Cerebellar cortex (tissue), 1 donor: ENCODE measurements around the gene TMEM164.

Experiments
- DNase-seq: peaks from one replicate; pipeline ENCODE4 v3.0.0-alpha.2; 2015; ENCODE audit warnings: low spot score

Gene TMEM164

DNA sequence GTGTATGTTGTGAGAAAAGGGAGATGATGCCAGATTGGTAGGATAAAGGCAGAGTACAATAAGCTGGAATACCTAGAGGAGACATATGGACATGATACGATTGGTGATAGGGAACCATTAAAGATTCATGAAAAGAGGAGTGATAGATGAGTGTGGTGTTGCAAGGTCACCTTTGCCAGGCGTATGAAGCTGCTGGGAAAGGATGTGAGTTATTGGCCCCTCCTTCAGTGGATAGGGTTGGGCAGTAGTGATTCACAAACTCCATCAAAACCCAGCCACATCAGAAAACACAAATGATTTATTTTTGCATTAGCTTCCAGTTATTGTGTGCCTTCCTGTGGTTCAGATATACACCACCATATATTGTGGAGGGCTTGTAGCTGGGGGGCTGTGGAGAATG is 34.3 kb downstream of the TMEM164 start:
- no peak for DNase-seq

GRCh38 chrX:110038900-110039299 is 36.0 kb downstream of the TMEM164 start:
- DNase-seq: no peak

- DNase-seq: no peak
Observed at GRCh38 chrX:110041980-110042379, 39.1 kb downstream of the TMEM164 start.

DNA sequence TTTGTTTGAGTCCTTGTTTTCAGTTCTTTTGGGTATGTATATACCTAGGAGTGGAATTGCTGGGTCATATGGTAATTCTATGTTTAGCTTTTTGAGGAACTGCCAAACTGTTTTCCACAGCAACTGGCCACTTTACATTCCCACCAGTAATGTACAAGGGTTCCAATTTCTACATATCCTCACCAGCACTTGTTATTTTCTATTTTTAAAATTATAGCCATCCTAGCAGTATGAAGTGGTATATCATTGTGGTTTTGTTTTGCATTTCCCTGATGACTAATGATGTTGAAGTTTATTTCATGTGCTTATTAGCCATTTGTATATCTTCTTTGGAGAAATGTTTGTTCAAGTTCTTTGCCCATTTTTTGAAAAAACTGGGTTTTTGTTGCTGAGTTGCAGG is 39.6 kb downstream of the TMEM164 start:
- no peak for DNase-seq

DNA sequence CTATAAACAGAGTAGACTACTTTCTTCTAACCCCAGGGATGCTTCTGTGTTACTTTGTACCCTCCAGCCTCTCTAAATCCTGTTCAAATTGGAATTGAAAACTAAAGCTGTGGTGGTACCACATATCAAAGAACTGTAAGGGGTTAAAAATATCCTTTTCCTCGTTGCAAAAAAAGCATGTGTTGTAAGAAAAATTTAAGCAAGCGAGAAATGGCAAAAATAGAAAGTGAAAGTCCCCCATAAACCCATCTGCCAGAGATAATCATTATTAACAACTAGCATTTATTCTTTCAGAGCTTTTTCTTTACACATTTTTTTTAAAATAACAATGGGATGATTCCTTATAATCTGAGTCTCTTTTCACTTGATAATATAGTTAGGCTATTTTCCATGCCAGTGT is 40.6 kb downstream of the TMEM164 start:
- no peak for DNase-seq

- DNase-seq: peak; percentile 50
Observed at GRCh38 chrX:110044346-110045249, 41.7 kb downstream of the TMEM164 start.

DNA sequence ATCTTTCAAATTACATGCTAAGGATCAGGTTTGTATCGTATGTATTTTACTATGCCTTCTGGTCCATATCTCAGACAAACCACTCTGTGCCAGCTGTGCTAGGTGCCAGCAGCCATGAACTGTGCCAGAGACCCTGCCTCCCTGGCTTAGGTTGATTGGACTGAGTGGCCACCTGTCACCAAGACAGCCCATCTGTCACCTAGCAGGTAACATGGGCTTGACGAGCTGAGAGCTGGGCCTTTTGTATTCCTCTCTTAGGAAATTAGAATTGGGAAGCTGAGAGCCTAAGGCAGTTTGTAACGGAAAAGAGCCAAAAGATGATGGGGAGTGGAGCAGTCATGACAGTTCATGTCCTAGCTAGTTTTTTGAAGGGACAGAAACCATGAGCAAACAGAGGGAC is 42.5 kb downstream of the TMEM164 start:
- DNase-seq: peak; percentile 86

GRCh38 chrX:110046001-110046400 is 43.1 kb downstream of the TMEM164 start:
- DNase-seq: peak; percentile 35

DNA sequence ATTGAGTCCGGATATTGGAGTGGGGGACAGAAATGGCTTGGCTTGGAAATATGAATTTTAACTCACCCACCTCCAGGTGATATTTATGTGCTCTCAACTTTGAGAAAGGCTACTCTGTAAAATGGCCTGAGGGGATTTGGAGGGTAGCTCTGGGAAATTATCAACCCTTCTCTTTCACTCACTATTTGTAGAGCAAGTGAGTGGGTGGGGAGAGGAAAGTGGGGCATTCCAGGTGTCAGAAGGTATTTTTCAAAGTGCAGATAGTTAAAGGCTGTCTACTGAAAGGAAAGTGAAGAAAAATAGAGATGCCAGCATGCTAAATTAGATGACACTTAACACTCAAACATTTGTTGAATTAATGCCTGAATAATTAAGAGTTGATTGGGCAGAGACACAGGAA is 44.1 kb downstream of the TMEM164 start:
- no peak for DNase-seq

- DNase-seq: no peak
Observed at GRCh38 chrX:110049096-110049495, 46.2 kb downstream of the TMEM164 start.

DNA sequence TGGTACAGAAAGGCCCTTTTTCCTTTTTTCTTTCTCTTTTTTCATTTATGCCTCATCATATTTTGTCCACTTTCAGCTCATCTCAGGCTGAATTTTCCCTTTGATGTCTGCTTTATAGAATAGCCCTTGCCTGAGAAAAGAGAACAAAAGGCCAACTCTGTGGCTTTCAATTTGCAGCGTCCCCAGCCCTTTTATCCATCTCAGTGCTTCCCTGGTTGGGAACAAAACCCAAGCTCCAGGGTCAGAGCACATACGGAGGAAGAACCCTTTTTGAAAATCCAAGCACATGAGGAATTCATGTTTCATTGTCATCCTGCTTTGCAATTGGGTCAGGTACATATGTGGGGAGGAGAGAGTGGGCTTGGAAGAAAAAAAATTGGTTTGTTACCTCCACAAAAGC is 47.5 kb downstream of the TMEM164 start:
- DNase-seq: no peak

GRCh38 chrX:110050901-110051300 is 48.0 kb downstream of the TMEM164 start:
- no peak for DNase-seq

- DNase-seq: no peak
Observed at GRCh38 chrX:110051559-110051958, 48.6 kb downstream of the TMEM164 start.

DNA sequence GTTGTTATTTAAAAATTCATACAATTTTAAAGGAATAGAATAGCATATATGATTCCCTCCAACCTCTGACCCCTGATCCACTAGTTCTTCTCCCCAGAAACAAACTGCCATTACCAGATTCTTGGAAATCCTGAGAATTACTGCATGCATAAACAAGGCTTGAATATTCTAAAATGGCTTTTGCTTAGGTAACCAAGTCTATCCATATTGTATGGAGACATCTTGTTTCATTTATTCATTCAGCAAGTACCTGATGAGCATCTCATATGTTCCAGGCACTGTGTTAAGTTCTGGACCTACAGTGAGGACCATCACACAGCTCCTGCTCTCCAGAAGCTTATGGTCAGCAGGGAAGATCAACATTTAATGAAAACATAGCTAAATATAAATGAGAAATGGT is 49.4 kb downstream of the TMEM164 start:
- no peak for DNase-seq

DNA sequence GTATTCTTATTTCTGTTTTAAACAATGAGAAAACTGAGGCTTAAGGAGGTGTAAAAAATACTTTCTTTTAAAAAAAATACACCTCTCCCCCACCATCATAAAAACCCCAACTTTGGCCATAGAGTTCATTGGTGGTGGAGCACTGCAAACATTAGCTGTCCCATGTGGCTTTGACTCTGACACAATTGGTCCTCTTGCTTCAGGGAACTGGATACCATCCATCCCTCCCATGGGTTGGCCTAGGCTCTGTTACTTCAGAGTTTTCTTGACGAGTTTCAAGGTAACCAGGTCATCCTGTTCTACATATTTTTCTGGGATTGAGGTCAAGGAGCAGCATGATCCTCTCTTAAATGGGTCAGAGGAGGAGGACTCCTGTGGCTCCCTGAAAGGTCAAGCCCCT is 50.5 kb downstream of the TMEM164 start:
- DNase-seq: no peak

GRCh38 chrX:110055616-110056015 is 52.7 kb downstream of the TMEM164 start:
- DNase-seq: no peak

DNA sequence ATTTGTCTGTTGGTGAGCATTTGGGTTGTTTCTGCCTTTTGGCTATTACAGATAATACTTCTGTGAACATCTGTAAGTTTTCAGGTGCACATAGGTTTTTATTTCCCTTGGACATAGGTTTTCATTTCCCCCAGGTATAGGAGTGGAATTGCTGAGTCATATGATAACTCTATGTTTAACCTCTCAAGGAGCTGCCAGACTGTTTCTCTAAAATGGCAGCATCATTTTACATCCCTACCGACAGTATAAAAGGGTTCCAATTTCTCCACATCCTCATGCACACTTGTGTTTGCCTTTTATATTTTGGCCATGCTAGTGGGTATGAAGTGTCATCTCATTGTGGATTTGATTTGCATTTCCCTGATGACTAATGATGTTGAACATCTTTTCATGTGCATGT is 53.5 kb downstream of the TMEM164 start:
- DNase-seq: no peak

DNA sequence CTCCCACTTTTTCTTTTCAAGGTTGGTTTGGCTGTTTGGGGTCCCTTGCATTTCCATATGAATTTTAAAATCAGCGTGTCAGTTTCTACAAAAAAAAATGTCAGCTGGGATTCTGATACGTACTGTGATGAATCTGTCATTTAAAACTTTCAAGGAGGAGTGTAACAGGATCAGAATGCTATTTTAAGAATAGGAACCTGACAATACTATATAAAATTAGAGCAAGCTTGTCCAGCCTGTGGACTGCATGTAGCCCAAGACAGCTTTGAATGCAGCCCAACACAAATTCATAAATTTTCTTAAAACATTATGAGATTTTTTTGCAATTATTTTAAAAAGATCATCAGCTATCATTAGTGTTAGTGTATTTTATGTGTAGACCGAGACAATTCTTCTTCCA is 56.5 kb downstream of the TMEM164 start:
- DNase-seq: no peak

- no peak for DNase-seq
Observed at GRCh38 chrX:110060317-110060716, 57.4 kb downstream of the TMEM164 start.

GRCh38 chrX:110060846-110061537 is 58.1 kb downstream of the TMEM164 start:
- DNase-seq: no peak

DNA sequence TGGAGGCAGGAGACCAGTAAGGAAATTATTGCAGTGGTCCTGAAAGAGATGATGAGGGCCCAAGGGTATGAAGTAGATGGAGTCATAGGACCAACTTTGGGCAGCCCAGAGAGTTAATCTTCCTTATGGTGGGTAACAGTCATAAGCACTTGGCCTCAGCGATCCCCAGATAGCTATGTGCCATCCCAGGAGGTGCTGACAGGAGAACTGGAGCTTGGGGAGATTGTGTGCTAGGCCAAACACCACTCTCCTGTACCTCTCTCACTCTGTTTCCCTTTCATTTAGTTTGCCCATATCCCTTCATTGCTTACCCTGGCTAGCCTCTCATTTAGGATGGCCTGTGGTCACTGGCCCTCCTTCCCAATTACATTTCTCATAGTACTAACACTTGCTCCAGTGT is 60.0 kb downstream of the TMEM164 start:
- DNase-seq: no peak

DNA sequence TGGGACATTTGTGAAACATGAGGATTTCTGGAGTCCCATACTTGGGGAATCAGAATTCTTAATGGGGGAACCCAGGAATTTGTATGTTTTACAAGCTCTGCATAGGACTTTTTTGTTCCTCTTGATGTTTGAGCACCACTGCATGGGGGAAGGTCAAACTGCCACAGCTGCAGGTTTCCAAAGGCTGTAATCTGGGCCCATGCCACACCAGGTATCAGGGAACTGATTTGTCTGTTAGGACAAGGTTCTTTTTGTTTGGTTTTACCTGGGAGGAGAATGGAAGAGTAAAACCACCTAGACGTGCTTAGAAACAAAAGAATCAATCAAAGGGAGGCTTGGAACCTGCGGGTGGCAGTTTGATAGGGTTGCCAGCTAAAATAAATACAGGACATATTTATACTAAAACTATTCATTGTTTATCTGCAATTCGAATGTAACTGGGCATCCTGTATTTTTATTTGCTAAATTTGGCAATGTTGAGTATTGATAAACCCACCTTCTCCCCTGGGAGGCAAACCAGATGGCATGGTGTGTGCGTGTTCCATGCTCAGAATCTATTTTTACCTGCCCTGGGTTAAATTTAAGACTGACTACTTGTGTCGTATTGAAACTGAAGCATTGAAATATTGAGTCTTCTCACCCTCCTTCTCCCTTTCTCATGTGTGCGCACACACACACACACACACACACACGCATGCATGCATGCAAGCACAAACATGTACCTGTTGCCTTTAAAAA is 63.7 kb downstream of the TMEM164 start:
- DNase-seq: no peak

DNA sequence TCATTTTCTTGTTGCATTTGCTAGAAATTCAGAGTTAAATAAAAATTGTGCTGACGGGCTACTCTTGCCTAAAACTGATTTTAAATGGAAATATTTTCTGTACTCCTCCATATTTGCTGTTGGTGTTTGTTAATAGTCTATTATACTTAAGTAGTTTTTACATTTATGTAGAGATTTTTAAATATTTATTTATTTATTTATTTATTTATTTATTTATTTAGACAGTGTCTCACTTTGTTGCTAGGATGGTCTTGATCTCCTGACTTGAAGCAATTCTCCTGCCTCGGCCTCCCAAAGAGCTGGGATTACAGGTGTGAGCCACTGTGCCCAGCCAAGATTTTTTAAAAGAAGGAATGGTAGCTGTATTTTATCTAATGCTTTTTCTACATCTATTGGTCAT is 68.1 kb downstream of the TMEM164 start:
- DNase-seq: no peak
